ENCODE data around the gene SP6.

The SP6 gene

DNA sequence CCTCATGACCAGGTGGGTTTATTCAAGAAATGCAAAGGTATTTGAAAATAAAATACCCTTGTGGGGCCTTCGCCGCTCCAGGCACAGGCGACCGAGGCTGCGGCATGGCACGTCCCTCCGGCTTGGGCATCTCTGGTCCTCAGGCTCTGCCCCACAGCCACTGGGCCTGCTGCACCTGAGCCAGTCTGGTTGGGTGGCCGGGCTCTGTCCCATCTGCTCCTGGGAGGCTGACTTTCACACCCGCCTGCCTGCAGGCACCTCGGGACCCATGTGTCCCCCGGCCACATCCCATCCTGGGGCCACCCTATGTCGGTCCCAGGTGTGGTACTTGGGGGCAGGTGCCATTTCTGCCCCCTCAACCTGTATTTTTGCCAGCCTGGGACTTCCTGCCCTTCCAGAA lies 50.3 kb downstream of the SP6 start:
- TF ChIP-seq ESRRG (CRISPR knock-in tag; IDR thresholded peaks at IDR 0.05) (no peak), RARB (CRISPR knock-in tag; IDR thresholded peaks at IDR 0.05) (no peak)
- no peak for ATAC-seq

DNA sequence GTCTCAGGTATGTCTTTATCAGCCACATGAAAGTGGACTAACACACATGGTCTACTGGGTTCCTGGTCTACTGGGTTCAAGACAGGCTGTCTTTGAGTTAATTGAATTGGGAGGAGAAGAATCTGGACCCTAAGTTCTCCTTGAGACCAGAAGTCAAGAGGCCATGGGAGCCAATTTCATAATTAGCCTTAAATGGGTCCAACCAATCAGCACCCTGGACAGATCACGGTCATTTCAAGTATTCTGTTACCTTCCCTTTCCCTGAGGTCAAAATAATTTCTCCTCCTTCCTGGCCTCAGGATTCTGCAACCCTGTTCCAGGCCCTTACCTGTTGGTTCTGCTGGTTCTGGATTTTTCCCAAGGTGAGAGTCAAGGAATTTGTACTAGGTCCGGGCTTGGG lies 53.2 kb downstream of the SP6 start:
- no peak for ATAC-seq
- no peak for TF ChIP-seq ZFP30 (CRISPR knock-in tag; IDR thresholded peaks at IDR 0.05)
- no peak for TF ChIP-seq OSR1 (CRISPR knock-in tag; IDR thresholded peaks at IDR 0.05)
